Loucy (cell line): ENCODE results near the gene NPIPB8.
"Not testable (repeated sequence)": the region's sequence is repeated elsewhere in the genome, so short reads cannot be mapped to it uniquely, and the experiment has no call there.

ENCODE experiments used
- EZH2phosphoT487 ChIP-seq: fragments of 200-600 bp; IDR thresholded peaks from 2 replicates; pipeline ENCODE4 v1.6.1; 2018; ENCODE audit warnings: antibody characterized with exemption, mild to moderate bottlenecking, moderate library complexity, borderline replicate concordance
- TF ChIP-seq, protein P1 (sequence below): fragments of 200-600 bp; sonication (generic); conservative IDR thresholded peaks from 2 replicates; pipeline ENCODE4 v1.5.1; 2014; ENCODE audit warnings: mild to moderate bottlenecking, antibody characterized with exemption, low read length

- TF ChIP-seq, protein P1, sequence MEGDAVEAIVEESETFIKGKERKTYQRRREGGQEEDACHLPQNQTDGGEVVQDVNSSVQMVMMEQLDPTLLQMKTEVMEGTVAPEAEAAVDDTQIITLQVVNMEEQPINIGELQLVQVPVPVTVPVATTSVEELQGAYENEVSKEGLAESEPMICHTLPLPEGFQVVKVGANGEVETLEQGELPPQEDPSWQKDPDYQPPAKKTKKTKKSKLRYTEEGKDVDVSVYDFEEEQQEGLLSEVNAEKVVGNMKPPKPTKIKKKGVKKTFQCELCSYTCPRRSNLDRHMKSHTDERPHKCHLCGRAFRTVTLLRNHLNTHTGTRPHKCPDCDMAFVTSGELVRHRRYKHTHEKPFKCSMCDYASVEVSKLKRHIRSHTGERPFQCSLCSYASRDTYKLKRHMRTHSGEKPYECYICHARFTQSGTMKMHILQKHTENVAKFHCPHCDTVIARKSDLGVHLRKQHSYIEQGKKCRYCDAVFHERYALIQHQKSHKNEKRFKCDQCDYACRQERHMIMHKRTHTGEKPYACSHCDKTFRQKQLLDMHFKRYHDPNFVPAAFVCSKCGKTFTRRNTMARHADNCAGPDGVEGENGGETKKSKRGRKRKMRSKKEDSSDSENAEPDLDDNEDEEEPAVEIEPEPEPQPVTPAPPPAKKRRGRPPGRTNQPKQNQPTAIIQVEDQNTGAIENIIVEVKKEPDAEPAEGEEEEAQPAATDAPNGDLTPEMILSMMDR = not testable (repeated sequence)
- TF ChIP-seq EZH2phosphoT487 = not testable (repeated sequence)
These were observed 494 bp downstream of the NPIPB8 start for GRCh38 chr16:28638359-28638758.
